ENCODE data around the gene AGBL4. TPM values are rescaled to one million over a fixed set of nuclear protein-coding genes. Genes with fewer than 3 reads are reported as not detected.

The AGBL4 gene
- total RNA-seq, 2 donors from 2014 or later, result not detected

DNA sequence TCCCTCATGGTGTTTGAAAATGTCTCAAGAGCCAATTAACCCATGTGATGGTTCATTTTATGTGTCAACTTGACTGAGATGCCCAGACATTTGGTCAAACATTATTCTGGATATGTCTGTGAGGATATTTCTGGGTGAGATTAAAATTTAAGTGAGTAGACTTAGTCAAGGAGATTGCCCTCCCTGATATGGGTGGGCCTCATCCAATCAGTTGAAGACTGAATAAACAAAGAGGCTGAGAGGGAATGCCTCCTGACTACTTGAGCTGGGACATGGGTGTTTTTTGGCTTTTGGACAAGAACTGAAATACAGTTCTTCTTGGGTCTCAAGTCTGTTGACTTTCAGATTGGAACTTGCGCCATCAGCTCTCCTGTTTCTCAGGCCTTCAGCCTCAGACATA, 1462.3 kb downstream of the AGBL4 start:
- TF ChIP-seq, protein P1, sequence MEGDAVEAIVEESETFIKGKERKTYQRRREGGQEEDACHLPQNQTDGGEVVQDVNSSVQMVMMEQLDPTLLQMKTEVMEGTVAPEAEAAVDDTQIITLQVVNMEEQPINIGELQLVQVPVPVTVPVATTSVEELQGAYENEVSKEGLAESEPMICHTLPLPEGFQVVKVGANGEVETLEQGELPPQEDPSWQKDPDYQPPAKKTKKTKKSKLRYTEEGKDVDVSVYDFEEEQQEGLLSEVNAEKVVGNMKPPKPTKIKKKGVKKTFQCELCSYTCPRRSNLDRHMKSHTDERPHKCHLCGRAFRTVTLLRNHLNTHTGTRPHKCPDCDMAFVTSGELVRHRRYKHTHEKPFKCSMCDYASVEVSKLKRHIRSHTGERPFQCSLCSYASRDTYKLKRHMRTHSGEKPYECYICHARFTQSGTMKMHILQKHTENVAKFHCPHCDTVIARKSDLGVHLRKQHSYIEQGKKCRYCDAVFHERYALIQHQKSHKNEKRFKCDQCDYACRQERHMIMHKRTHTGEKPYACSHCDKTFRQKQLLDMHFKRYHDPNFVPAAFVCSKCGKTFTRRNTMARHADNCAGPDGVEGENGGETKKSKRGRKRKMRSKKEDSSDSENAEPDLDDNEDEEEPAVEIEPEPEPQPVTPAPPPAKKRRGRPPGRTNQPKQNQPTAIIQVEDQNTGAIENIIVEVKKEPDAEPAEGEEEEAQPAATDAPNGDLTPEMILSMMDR (IDR thresholded peaks at IDR 0.05), result no peak
- H3K4me1 ChIP-seq (ENCODE audit: control insufficient read depth in 1 of 2, low read depth in 2 of 2), result no peaks in the 10 kb centered on the region
- ATAC-seq (ENCODE audit: insufficient number of reproducible peaks, low FRiP score, low read depth) (no peak), DNase-seq (ENCODE audit: low spot score) (no peak)
- H3K4me3 ChIP-seq, result no peak overlapping the region
- no peak overlapping the region for H3K27ac ChIP-seq
- H3K9me3 ChIP-seq, result no peaks in the 10 kb centered on the region
- H3K36me3 ChIP-seq, result no peaks in the 10 kb centered on the region
- no peaks in the 10 kb centered on the region for H3K27me3 ChIP-seq (replicated peaks; ENCODE audit: insufficient read depth)

DNA sequence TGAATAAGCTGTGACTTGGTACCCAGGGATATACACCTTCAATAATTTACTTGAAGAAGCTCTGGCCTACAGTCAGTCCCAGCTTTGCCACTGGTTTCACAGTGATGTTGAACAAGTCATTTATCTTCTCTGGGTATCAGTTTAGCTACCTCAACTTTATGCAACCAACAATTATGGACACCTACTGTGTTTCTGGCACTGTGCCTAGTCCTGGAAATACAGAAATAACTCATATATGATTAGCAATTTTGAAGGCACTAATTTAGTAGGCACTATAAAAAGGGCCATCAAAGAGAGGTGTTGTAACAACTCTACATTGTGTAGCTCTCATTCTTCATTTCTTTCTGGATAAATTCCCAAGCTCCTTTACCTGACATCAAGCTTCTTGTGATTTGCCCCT, 1463.2 kb downstream of the AGBL4 start:
- DNase-seq (ENCODE audit: low spot score), result no peak
- no peaks in the 10 kb centered on the region for H3K36me3 ChIP-seq
- ATAC-seq (ENCODE audit: insufficient number of reproducible peaks, low FRiP score, low read depth), result no peak
- H3K9me3 ChIP-seq, result no peaks in the 10 kb centered on the region
- no peaks in the 10 kb centered on the region for H3K27me3 ChIP-seq (replicated peaks; ENCODE audit: insufficient read depth)
- H3K4me3 ChIP-seq, result no peak overlapping the region
- TF ChIP-seq, protein P1 (IDR thresholded peaks at IDR 0.05), result no peak
- H3K4me1 ChIP-seq (ENCODE audit: control insufficient read depth in 1 of 2, low read depth in 2 of 2), result no peaks in the 10 kb centered on the region
- H3K27ac ChIP-seq, result no peak overlapping the region

DNA sequence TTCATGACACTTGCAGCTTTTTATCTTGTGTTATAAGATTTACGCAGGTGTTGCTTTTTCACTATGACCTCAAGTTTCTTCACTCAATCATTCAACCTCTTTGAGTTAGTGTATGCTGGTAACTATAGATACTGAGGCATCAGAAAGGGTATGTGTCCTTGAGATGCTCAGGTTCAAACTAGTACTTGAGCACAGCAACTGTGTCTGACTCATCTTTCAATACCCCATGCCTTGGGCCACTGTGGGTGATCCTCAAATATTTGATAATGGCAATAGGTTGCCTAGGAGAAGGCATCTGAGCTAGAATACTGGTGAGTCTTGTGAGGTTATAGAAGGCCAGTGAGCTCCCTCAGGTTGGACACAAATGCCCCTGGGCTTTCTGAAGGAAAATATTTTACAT, 1463.6 kb downstream of the AGBL4 start:
- Histone ChIP-seq H3K27ac (no peak overlapping the region), H3K27me3 (replicated peaks; ENCODE audit: insufficient read depth) (no peaks in the 10 kb centered on the region), H3K36me3 (no peaks in the 10 kb centered on the region), H3K9me3 (no peaks in the 10 kb centered on the region), H3K4me1 (ENCODE audit: control insufficient read depth in 1 of 2, low read depth in 2 of 2) (no peaks in the 10 kb centered on the region), H3K4me3 (no peak overlapping the region)
- TF ChIP-seq, protein P1 (IDR thresholded peaks at IDR 0.05), result no peak
- no peak for DNase-seq (ENCODE audit: low spot score)
- ATAC-seq (ENCODE audit: insufficient number of reproducible peaks, low FRiP score, low read depth), result no peak

GRCh38 chr1:48558366-48558765, 1465.4 kb downstream of the AGBL4 start:
- H3K4me3 ChIP-seq, result no peak overlapping the region
- H3K4me1 ChIP-seq (ENCODE audit: control insufficient read depth in 1 of 2, low read depth in 2 of 2), result no peaks in the 10 kb centered on the region
- DNase-seq (ENCODE audit: low spot score) (no peak), ATAC-seq (ENCODE audit: insufficient number of reproducible peaks, low FRiP score, low read depth) (no peak)
- TF ChIP-seq, protein P1 (IDR thresholded peaks at IDR 0.05), result no peak
- H3K36me3 ChIP-seq, result no peaks in the 10 kb centered on the region
- H3K27me3 ChIP-seq (replicated peaks; ENCODE audit: insufficient read depth), result no peaks in the 10 kb centered on the region
- no peak overlapping the region for H3K27ac ChIP-seq
- no peaks in the 10 kb centered on the region for H3K9me3 ChIP-seq

DNA sequence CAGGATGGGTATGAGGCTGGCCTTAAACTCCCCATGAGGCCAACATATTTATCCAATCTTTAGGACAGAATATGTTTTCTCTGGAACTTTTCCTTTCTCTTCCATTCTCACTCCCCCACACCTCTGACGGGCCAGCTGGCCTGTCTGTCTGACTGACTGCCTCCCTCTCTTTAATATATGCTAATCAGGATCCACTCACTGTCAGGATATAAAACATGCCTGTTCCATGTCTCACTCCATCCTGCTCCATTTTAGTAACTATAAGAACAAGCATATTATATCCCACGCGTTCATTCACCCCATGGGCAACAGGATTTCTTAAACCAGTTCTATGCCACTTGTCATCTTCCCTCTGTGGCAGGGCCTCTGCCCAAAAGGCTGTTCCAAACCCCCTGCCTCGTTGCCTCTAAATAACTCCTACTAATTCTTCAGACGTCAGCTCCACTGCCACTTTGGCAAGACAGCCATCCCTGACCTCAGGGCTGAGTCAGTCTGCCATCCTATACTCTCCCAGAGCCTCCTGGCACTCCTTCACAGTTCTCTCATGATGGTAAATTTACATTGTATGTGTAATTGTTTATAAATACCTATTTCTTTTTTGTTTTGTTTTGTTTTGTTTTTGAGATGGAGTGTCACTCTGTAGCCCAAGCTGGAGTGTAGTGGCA, 1467.4 kb downstream of the AGBL4 start:
- Histone ChIP-seq H3K9me3 (no peaks in the 10 kb centered on the region), H3K4me3 (no peak overlapping the region), H3K4me1 (ENCODE audit: control insufficient read depth in 1 of 2, low read depth in 2 of 2) (no peaks in the 10 kb centered on the region), H3K27ac (no peak overlapping the region), H3K36me3 (no peaks in the 10 kb centered on the region), H3K27me3 (replicated peaks; ENCODE audit: insufficient read depth) (no peaks in the 10 kb centered on the region)
- ATAC-seq (ENCODE audit: insufficient number of reproducible peaks, low FRiP score, low read depth) (no peak), DNase-seq (ENCODE audit: low spot score) (no peak)
- TF ChIP-seq, protein P1 (IDR thresholded peaks at IDR 0.05), result no peak
